ENCODE measurements around the gene MLXIPL.

GRCh38 chr7:73638911-73639310 is 14.6 kb upstream of the MLXIPL start:
- TF ChIP-seq POLR2A (IDR thresholded peaks at IDR 0.05) (no peak), CTCF (IDR thresholded peaks at IDR 0.05) (no peak)
